Ishikawa (cell line): ENCODE results near the gene IGFALS.

Experiments used
- NFIC ChIP-seq: IDR thresholded peaks from 2 replicates; pipeline ENCODE4 v1.6.1; 2012
- RAD21 ChIP-seq: IDR thresholded peaks from 2 replicates; pipeline ENCODE4 v1.6.1; 2012; ENCODE audit warnings: low read depth
- REST ChIP-seq: IDR thresholded peaks from 2 replicates; pipeline ENCODE4 v1.6.1; 2012; ENCODE audit warnings: low read depth, mild to moderate bottlenecking
- TCF12 ChIP-seq: IDR thresholded peaks from 2 replicates; pipeline ENCODE4 v1.6.1; 2012; ENCODE audit warnings: low read depth
- TEAD4 ChIP-seq: IDR thresholded peaks from 2 replicates; pipeline ENCODE4 v1.6.1; 2012
- YY1 ChIP-seq: IDR thresholded peaks from 2 replicates; pipeline ENCODE4 v1.6.1; 2012; ENCODE audit warnings: low read depth
- ZBTB7A ChIP-seq: IDR thresholded peaks from 2 replicates; pipeline ENCODE4 v1.6.1; 2012; ENCODE audit warnings: low read depth

GRCh38 chr16:1741553-1742165 lies 51.8 kb downstream of the IGFALS start:
- TF ChIP-seq TEAD4 (no peak), YY1 (no peak), NFIC (no peak), REST (no peak), ZBTB7A (no peak), TCF12 (no peak), RAD21 (no peak)
